OCI-LY1 (cell line): ENCODE measurements around the gene SCYL2.
"Not testable (repeated sequence)": the region's sequence is repeated elsewhere in the genome, so short reads cannot be mapped to it uniquely, and the experiment has no call there.

ENCODE experiments used
- H2AFZ ChIP-seq: fragments of 200-600 bp; sonication (generic), shearing (Covaris generic); 2 replicates; pipeline ENCODE4 v1.6.0; 2014; ENCODE audit warnings: antibody characterized with exemption, mild to moderate bottlenecking, low read length
- H3F3A ChIP-seq: fragments of 200-600 bp; sonication (generic), shearing (Covaris generic); 2 replicates; pipeline ENCODE4 v1.6.0; 2014; ENCODE audit warnings: mild to moderate bottlenecking, antibody characterized with exemption, low read length, moderate library complexity; ENCODE audit not compliant: insufficient read depth
- H3K27ac ChIP-seq: fragments of 200-600 bp; sonication (generic); 2 replicates; pipeline ENCODE4 v1.5.1; 2014; ENCODE audit warnings: low read length, mixed run types, mild to moderate bottlenecking, low read depth; ENCODE audit not compliant: poor library complexity, severe bottlenecking
- H3K27me3 ChIP-seq: fragments of 200-600 bp; sonication (generic); 2 replicates; pipeline ENCODE4 v1.6.0; 2014; ENCODE audit warnings: antibody characterized with exemption, mild to moderate bottlenecking, low read length, moderate library complexity; ENCODE audit not compliant: insufficient read depth
- H3K36me3 ChIP-seq: fragments of 200-600 bp; sonication (generic); 2 replicates; pipeline ENCODE4 v1.6.1; 2014; ENCODE audit warnings: mild to moderate bottlenecking, antibody characterized with exemption, low read length, moderate library complexity, mixed read lengths; ENCODE audit not compliant: insufficient read depth
- H3K4me1 ChIP-seq: fragments of 200-600 bp; sonication (generic); 2 replicates; pipeline ENCODE4 v1.5.1; 2014; ENCODE audit warnings: mild to moderate bottlenecking, low read length, moderate library complexity; ENCODE audit not compliant: insufficient read depth, severe bottlenecking
- H3K4me2 ChIP-seq: fragments of 200-600 bp; sonication (generic), shearing (Covaris generic); 2 replicates; pipeline ENCODE4 v1.6.1; 2014; ENCODE audit warnings: low read length
- H3K4me3 ChIP-seq: fragments of 200-600 bp; sonication (generic); 2 replicates; pipeline ENCODE4 v1.5.1; 2014; ENCODE audit warnings: low read length, low read depth, mild to moderate bottlenecking, mixed read lengths; ENCODE audit not compliant: poor library complexity, severe bottlenecking
- H3K79me2 ChIP-seq: fragments of 200-600 bp; shearing (Covaris generic); 2 replicates; pipeline ENCODE4 v1.6.1; 2016; ENCODE audit warnings: mixed run types, low read length, mixed read lengths; ENCODE audit not compliant: insufficient read depth
- H3K9ac ChIP-seq: fragments of 200-600 bp; sonication (generic), shearing (Covaris generic); 2 replicates; pipeline ENCODE4 v1.6.1; 2014; ENCODE audit warnings: mild to moderate bottlenecking, low read length, mixed read lengths
- H3K9me2 ChIP-seq: fragments of 200-600 bp; sonication (generic), shearing (Covaris generic); 2 replicates; pipeline ENCODE4 v1.6.1; 2014; ENCODE audit warnings: low read depth, mild to moderate bottlenecking, low read length, mixed read lengths
- H3K9me3 ChIP-seq: fragments of 200-600 bp; shearing (Covaris generic); 2 replicates; pipeline ENCODE4 v1.6.1; 2014; ENCODE audit warnings: low read length, mixed read lengths
- H4K20me1 ChIP-seq: fragments of 200-600 bp; sonication (generic), shearing (Covaris generic); 2 replicates; pipeline ENCODE4 v1.6.0; 2016; ENCODE audit warnings: mild to moderate bottlenecking, low read length; ENCODE audit not compliant: insufficient read depth
- CTCF ChIP-seq: fragments of 200-600 bp; sonication (generic), shearing (Covaris generic); IDR thresholded peaks from 2 replicates; pipeline ENCODE4 v1.5.1; 2017; ENCODE audit warnings: mild to moderate bottlenecking, antibody characterized with exemption, low read length, moderate library complexity, mixed read lengths
- EZH2 ChIP-seq: fragments of 200-600 bp; sonication (generic), shearing (Covaris generic); IDR thresholded peaks from 2 replicates; pipeline ENCODE4 v1.8.0; 2017; ENCODE audit warnings: borderline replicate concordance, mixed run types, mild to moderate bottlenecking, antibody characterized with exemption, low read length, moderate library complexity, mixed read lengths

SCYL2 gene

GRCh38 chr12:100344351-100344750, 77.4 kb downstream of the SCYL2 start:
- not testable (repeated sequence) for H3K36me3 ChIP-seq, H3K27ac ChIP-seq, H3K9ac ChIP-seq, H3K4me3 ChIP-seq, H3K4me1 ChIP-seq, H4K20me1 ChIP-seq, H3F3A ChIP-seq, H3K79me2 ChIP-seq, H3K27me3 ChIP-seq, H2AFZ ChIP-seq, H3K4me2 ChIP-seq, H3K9me3 ChIP-seq, H3K9me2 ChIP-seq

- no peaks in the 10 kb centered on the region for H3K36me3 ChIP-seq
- H3K79me2 ChIP-seq: no peaks in the 10 kb centered on the region
- no peaks in the 10 kb centered on the region for H3K27me3 ChIP-seq
- H3K9ac ChIP-seq: no peak overlapping the region
- no peaks in the 10 kb centered on the region for H3F3A ChIP-seq
- H3K9me3 ChIP-seq: no peaks in the 10 kb centered on the region
- no peaks in the 10 kb centered on the region for H4K20me1 ChIP-seq
- no peak overlapping the region for H3K27ac ChIP-seq
- no peaks in the 10 kb centered on the region; the same call in 1 of the 2 replicates for H3K9me2 ChIP-seq
- H2AFZ ChIP-seq: no peak overlapping the region
- H3K4me1 ChIP-seq: no peaks in the 10 kb centered on the region
- H3K4me2 ChIP-seq: no peak overlapping the region
- TF ChIP-seq CTCF: no peak
- H3K4me3 ChIP-seq: no peak overlapping the region
These were observed 78.2 kb downstream of the SCYL2 start for GRCh38 chr12:100345020-100345767.

GRCh38 chr12:100346660-100347059, 79.7 kb downstream of the SCYL2 start:
- TF ChIP-seq CTCF: no peak
- TF ChIP-seq EZH2: no peak

More at GRCh38 chr12:100346660-100347059, 79.7 kb downstream of the SCYL2 start:
- no peak overlapping the region for H3K4me2 ChIP-seq
- H4K20me1 ChIP-seq: no peaks in the 10 kb centered on the region
- no peaks in the 10 kb centered on the region for H3K79me2 ChIP-seq
- H3K9me3 ChIP-seq: no peaks in the 10 kb centered on the region
- no peaks in the 10 kb centered on the region for H3K27me3 ChIP-seq
- no peak overlapping the region for H2AFZ ChIP-seq
- no peaks in the 10 kb centered on the region for H3K4me1 ChIP-seq
- H3F3A ChIP-seq: no peaks in the 10 kb centered on the region
- H3K9me2 ChIP-seq: no peaks in the 10 kb centered on the region
- H3K9ac ChIP-seq: no peak overlapping the region
- H3K4me3 ChIP-seq: no peak overlapping the region
- no peak overlapping the region for H3K27ac ChIP-seq
- H3K36me3 ChIP-seq: no peaks in the 10 kb centered on the region
